Neural cell (in vitro differentiated cells): ENCODE measurements around the gene DRD4.

Experiments
- EP300 ChIP-seq: fragments of 450-650 bp; conservative IDR thresholded peaks from 2 replicates; pipeline ENCODE4 v1.6.1; 2014; ENCODE audit warnings: antibody characterized with exemption, mild to moderate bottlenecking, moderate library complexity; ENCODE audit not compliant: poor library complexity, severe bottlenecking
- EZH2 ChIP-seq: fragments of 200-600, 300-800 bp; shearing (Covaris generic), sonication (generic); IDR thresholded peaks from 2 replicates; pipeline ENCODE4 v1.6.1; 2014; ENCODE audit warnings: antibody characterized with exemption, low read length, borderline replicate concordance, mild to moderate bottlenecking; ENCODE audit not compliant: insufficient read depth, poor library complexity, severe bottlenecking
- MXI1 ChIP-seq: fragments of 450-650 bp; conservative IDR thresholded peaks from 2 replicates; pipeline ENCODE4 v1.6.1; 2014; ENCODE audit warnings: antibody characterized with exemption, mild to moderate bottlenecking; ENCODE audit not compliant: poor library complexity, severe bottlenecking
- RAD21 ChIP-seq: fragments of 450-650 bp; conservative IDR thresholded peaks from 2 replicates; pipeline ENCODE4 v1.6.1; 2014; ENCODE audit warnings: antibody characterized with exemption, mild to moderate bottlenecking, moderate library complexity
- SMC3 ChIP-seq: fragments of 450-650 bp; conservative IDR thresholded peaks from 2 replicates; pipeline ENCODE4 v1.6.1; 2014; ENCODE audit warnings: antibody characterized with exemption, mild to moderate bottlenecking, moderate library complexity; ENCODE audit not compliant: poor library complexity
- TAF1 ChIP-seq: IDR thresholded peaks from 2 replicates; pipeline ENCODE4 v1.6.1; 2012; ENCODE audit warnings: low read depth

DNA sequence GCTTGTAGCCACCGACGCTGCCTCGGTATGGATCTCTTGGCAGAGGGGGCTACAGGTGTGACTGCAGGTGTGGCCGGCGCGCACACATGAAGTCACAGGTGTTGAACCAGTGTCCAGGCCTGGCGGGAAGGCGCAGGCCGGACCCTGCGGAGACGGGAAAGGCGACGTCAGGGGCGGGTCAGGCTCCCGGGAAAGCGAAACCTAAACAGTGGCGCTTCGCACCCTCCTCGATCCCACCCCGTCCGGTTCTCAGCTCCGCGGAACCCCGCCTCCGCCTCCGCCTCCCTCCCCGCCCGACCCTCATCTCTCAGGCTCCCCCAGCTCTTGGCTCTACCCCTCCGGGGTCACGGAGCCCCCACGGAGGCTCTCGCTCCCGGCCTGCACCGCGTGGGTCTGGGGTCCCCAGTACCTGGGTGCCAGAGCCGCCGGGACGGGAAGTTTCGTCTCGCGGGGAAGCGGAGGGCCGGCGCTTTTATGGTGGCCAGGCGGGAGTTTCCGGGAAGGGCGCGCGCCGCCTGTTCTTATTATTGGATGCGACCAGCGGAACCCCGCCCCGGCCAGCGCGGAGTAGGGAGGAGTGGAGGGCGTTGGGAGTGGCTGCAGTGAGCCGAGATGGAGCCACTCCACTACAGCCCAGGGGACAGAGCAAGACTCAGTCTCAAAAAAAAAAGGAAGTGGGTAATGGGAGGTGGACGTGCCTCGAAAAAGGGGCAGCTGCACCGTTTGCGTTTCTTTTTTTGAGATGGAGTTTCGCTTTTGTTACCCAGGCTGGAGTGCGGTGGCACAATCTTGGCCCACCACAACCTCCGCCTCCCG is 21.4 kb upstream of the DRD4 start, which contains the start of gene IRF7:
- TF ChIP-seq EP300 (no peak), EZH2 (no peak), SMC3 (no peak), RAD21 (no peak), TAF1 (no peak), MXI1 (no peak)
